Heart left ventricle (tissue), 13 donors: ENCODE results near the gene HIPK1.

ENCODE experiments used
- POLR2A ChIP-seq, 2 donors: fragments of 450-650 bp; IDR thresholded peaks; one replicate each; pipeline ENCODE4 v1.6.1; 2017; ENCODE audit warnings: antibody characterized with exemption in 2 of 2, mild to moderate bottlenecking in 2 of 2, moderate library complexity in 2 of 2
- TF ChIP-seq, protein P1 (sequence below), 12 donors: fragments of 200-600 bp; sonication (generic) in 4 of 12; IDR thresholded peaks; one replicate each; pipeline versions ENCODE4 v1.5.0 to v1.8.0; 2018 to 2022; ENCODE audit warnings: antibody characterized with exemption in 12 of 12, mild to moderate bottlenecking in 5 of 12
- donor health status: ischemic (EF 13 %, LVEDD 7.1; RV severe dilation, severe dysfunction).
- donor health status: DM: no; HTN: yes; CAD: no.
- donor health status: DM: no; HTN: no; CAD: no.
- donor health status: ischemic (EF 25% LVEDD 6.9; RV normal size, moderate dysfunction).
- donor health status: ischemic (EF 25% LVEDD 5.7; RV mildly dilated, moderate dysfunction).
- donor health status: ischemic (EF 35%, LVEDD 5.7; RV mildly dilated, moderate dysfunction).
- donor health status: nonischemic (EF 11% LVEDD 7.7; RV severe dilation, severe dysfunction).
- donor health status: DM: yes; HTN: yes; CAD: no.
- donor health status: PGD.
- donor health status: ischemic (EF 29% LVEDD 5.4; RV normal size, mild dysfunction).
- donor health status: nonischemic (EF 23%, LVEDD 6.1; RV moderate dilation, normal function).

DNA sequence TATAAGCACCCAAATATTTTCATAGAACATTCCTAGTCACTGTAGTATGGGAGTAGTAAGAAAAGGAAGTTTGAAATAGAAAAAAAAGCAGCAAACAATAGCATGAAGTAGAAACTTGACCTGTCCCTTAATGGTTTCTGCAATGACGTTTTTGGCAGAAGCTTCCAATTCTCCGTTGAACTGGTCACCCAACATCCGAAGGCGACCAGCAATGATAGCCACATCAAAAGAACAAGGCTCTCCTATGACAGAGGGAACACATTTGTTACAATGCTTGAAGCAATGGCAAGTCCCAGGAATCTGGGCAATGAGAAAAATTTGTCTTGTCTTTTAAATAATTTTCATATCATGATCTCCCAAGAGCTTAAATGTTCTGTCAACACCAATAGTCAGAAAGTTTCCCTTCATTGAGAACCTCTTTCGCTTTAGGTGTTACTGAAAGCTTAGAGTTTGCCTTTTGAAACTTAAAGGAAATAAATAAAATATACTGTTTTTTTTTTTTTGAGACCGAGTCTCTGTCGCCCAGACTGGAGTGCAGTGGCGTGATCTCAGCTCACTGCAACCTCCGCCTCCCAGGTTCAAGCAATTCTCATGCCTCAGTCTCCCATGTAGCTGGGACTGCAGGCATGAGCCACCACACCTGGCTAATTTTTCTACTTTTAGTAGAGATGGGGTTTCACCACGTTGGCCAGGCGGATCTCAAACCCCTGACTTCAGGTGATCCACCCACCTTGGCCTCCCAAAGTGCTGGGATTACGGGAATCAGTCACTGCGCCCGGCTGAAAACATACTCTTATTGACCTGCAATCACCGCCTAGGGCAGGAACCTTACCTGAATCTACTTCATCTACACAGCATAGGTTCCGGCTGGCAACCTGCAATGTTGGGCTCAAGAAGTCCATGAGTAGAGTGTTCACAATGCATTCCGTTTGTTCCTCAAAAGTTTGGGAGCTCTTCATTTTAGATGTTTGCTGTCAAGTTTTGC is 42.4 kb upstream of the HIPK1 start:
- TF ChIP-seq POLR2A (IDR thresholded peaks at IDR 0.05) = no peak
- TF ChIP-seq, protein P1, sequence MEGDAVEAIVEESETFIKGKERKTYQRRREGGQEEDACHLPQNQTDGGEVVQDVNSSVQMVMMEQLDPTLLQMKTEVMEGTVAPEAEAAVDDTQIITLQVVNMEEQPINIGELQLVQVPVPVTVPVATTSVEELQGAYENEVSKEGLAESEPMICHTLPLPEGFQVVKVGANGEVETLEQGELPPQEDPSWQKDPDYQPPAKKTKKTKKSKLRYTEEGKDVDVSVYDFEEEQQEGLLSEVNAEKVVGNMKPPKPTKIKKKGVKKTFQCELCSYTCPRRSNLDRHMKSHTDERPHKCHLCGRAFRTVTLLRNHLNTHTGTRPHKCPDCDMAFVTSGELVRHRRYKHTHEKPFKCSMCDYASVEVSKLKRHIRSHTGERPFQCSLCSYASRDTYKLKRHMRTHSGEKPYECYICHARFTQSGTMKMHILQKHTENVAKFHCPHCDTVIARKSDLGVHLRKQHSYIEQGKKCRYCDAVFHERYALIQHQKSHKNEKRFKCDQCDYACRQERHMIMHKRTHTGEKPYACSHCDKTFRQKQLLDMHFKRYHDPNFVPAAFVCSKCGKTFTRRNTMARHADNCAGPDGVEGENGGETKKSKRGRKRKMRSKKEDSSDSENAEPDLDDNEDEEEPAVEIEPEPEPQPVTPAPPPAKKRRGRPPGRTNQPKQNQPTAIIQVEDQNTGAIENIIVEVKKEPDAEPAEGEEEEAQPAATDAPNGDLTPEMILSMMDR (IDR thresholded peaks at IDR 0.05) = no peak
